H9 (cell line): ENCODE results near the gene HEXA. TPM values are rescaled to one million over a fixed set of nuclear protein-coding genes. Genes with fewer than 3 reads are reported as not detected.

Source experiments
- DNase-seq: peaks from one replicate; pipeline ENCODE4 v3.0.0-alpha.2; 2017
- H2AFZ ChIP-seq: one replicate; pipeline ENCODE4 v1.6.1; 2013; ENCODE audit warnings: mild to moderate bottlenecking, low read length, control low read depth, moderate library complexity
- H2AK5ac ChIP-seq: 2 replicates; pipeline ENCODE4 v1.6.1; 2013; ENCODE audit warnings: low read length, control low read depth, mixed read lengths; ENCODE audit not compliant: insufficient read length
- H2BK120ac ChIP-seq: one replicate; pipeline ENCODE4 v1.6.1; 2013; ENCODE audit warnings: low read depth, mild to moderate bottlenecking, low read length, control low read depth, inconsistent platforms; ENCODE audit not compliant: poor library complexity, severe bottlenecking
- H2BK12ac ChIP-seq: 2 replicates; pipeline ENCODE4 v1.6.1; 2013; ENCODE audit warnings: low read length, control low read depth, mixed read lengths, low read depth; ENCODE audit not compliant: insufficient read length
- H2BK15ac ChIP-seq: 2 replicates; pipeline ENCODE4 v1.6.1; 2013; ENCODE audit warnings: low read depth, low read length, control low read depth
- H2BK20ac ChIP-seq: one replicate; pipeline ENCODE4 v1.6.1; 2013; ENCODE audit warnings: low read depth, mild to moderate bottlenecking, low read length, control low read depth, inconsistent platforms; ENCODE audit not compliant: poor library complexity, severe bottlenecking
- H2BK5ac ChIP-seq: 2 replicates; pipeline ENCODE4 v1.6.1; 2013; ENCODE audit warnings: low read length, control low read depth, mixed read lengths; ENCODE audit not compliant: insufficient read length
- H3K14ac ChIP-seq: 2 replicates; pipeline ENCODE4 v1.6.1; 2013; ENCODE audit warnings: low read length, control low read depth; ENCODE audit not compliant: insufficient read depth
- H3K18ac ChIP-seq: 2 replicates; pipeline ENCODE4 v1.6.1; 2013; ENCODE audit warnings: low read depth, mild to moderate bottlenecking, mixed read lengths, low read length, control low read depth; ENCODE audit not compliant: insufficient read length
- H3K23ac ChIP-seq: 2 replicates; pipeline ENCODE4 v1.6.1; 2013; ENCODE audit warnings: low read length, control low read depth, mixed read lengths, low read depth; ENCODE audit not compliant: insufficient read length
- H3K23me2 ChIP-seq: 2 replicates; pipeline ENCODE4 v1.6.1; 2013; ENCODE audit warnings: low read depth, mild to moderate bottlenecking, mixed read lengths, low read length, control low read depth; ENCODE audit not compliant: insufficient read length, poor library complexity, severe bottlenecking
- H3K27ac ChIP-seq: 2 replicates; pipeline ENCODE4 v1.5.1; 2013; ENCODE audit warnings: low read length, control low read depth, mixed read lengths, low read depth; ENCODE audit not compliant: insufficient read length
- H3K27me3 ChIP-seq: 2 replicates; pipeline ENCODE4 v1.6.1; 2013; ENCODE audit warnings: low read length, control low read depth, inconsistent platforms; ENCODE audit not compliant: insufficient read depth
- H3K4ac ChIP-seq: 2 replicates; pipeline ENCODE4 v1.6.1; 2013; ENCODE audit warnings: low read depth, mild to moderate bottlenecking, control low read depth, inconsistent platforms, low read length, moderate library complexity
- H3K4me1 ChIP-seq: 2 replicates; pipeline ENCODE4 v1.6.1; 2013; ENCODE audit warnings: low read length, control low read depth, inconsistent platforms; ENCODE audit not compliant: insufficient read depth
- H3K4me2 ChIP-seq: 2 replicates; pipeline ENCODE4 v1.6.1; 2013; ENCODE audit warnings: low read length, control low read depth, mixed read lengths; ENCODE audit not compliant: insufficient read length, insufficient read depth
- H3K56ac ChIP-seq: 2 replicates; pipeline ENCODE4 v1.6.1; 2013; ENCODE audit warnings: low read depth, mild to moderate bottlenecking, mixed read lengths, low read length, control low read depth; ENCODE audit not compliant: insufficient read length
- H3K79me1 ChIP-seq: 2 replicates; pipeline ENCODE4 v1.6.1; 2013; ENCODE audit warnings: low read depth, mild to moderate bottlenecking, moderate library complexity, low read length, control low read depth, inconsistent platforms; ENCODE audit not compliant: insufficient read depth, poor library complexity, severe bottlenecking
- H3K79me2 ChIP-seq: 2 replicates; pipeline ENCODE4 v1.6.1; 2013; ENCODE audit warnings: low read length, control low read depth, inconsistent platforms; ENCODE audit not compliant: insufficient read depth
- H3K9ac ChIP-seq: 2 replicates; pipeline ENCODE4 v1.6.1; 2013; ENCODE audit warnings: low read length, control low read depth, mixed read lengths; ENCODE audit not compliant: insufficient read length; ENCODE audit errors: extremely low read depth
- H3K9me3 ChIP-seq: one replicate; pipeline ENCODE4 v1.6.1; 2013; ENCODE audit warnings: low read depth, low read length, inconsistent platforms; ENCODE audit not compliant: control insufficient read depth
- H3T11ph ChIP-seq: one replicate; pipeline ENCODE4 v1.6.1; 2013; ENCODE audit warnings: mild to moderate bottlenecking, low read length, control low read depth, inconsistent platforms
- H4K20me1 ChIP-seq: one replicate; pipeline ENCODE4 v1.6.1; 2013; ENCODE audit not compliant: control insufficient read depth, insufficient read length, insufficient read depth
- H4K5ac ChIP-seq: 2 replicates; pipeline ENCODE4 v1.6.1; 2013; ENCODE audit warnings: low read depth, mild to moderate bottlenecking, mixed read lengths, low read length, control low read depth; ENCODE audit not compliant: insufficient read length
- H4K8ac ChIP-seq: replicated peaks from 2 replicates; pipeline ENCODE4 v1.6.1; 2013; ENCODE audit warnings: low read length, control low read depth, mixed read lengths, low read depth; ENCODE audit not compliant: insufficient read length
- H4K91ac ChIP-seq: 2 replicates; pipeline ENCODE4 v1.6.1; 2013; ENCODE audit warnings: low read depth, mild to moderate bottlenecking, moderate library complexity, mixed read lengths, low read length, control low read depth; ENCODE audit not compliant: insufficient read length
- H3K27ac Mint-ChIP-seq, 3 experiments: 2 replicates in 2 of 3; 3 replicates in 1 of 3; pipeline ENCODE4 v1.8.0; 2020 to 2021; ENCODE audit warnings: mixed read lengths in 3 of 3, mild to moderate bottlenecking in 1 of 3, moderate library complexity in 1 of 3
- H3K27me3 Mint-ChIP-seq: 2 replicates; pipeline ENCODE4 v1.8.0; 2021; ENCODE audit warnings: low read depth, mild to moderate bottlenecking, moderate library complexity, mixed read lengths
- H3K36me3 Mint-ChIP-seq, 3 experiments: 2 replicates in 2 of 3; 3 replicates in 1 of 3; pipeline ENCODE4 v1.8.0; 2020 to 2021; ENCODE audit warnings: low read depth in 3 of 3, mixed read lengths in 3 of 3; ENCODE audit not compliant: insufficient read depth in 1 of 3
- H3K4me1 Mint-ChIP-seq, 2 experiments: 2 replicates each; pipeline ENCODE4 v1.8.0; 2020; ENCODE audit warnings: mixed read lengths in 2 of 2
- H3K4me3 Mint-ChIP-seq, 2 experiments: 2 replicates in 1 of 2; 3 replicates in 1 of 2; pipeline ENCODE4 v1.8.0; 2020 to 2021; ENCODE audit warnings: mild to moderate bottlenecking in 2 of 2, mixed read lengths in 2 of 2, moderate library complexity in 1 of 2
- H3K9me3 Mint-ChIP-seq, 2 experiments: 2 replicates in 1 of 2; 3 replicates in 1 of 2; pipeline ENCODE4 v1.8.0; 2020; ENCODE audit warnings: mild to moderate bottlenecking in 2 of 2, mixed read lengths in 2 of 2, moderate library complexity in 1 of 2
- CTCF ChIP-seq: fragments of 200-600 bp; sonication (generic); conservative IDR thresholded peaks from 3 replicates; pipeline ENCODE4 v1.8.0; 2021; ENCODE audit warnings: antibody characterized with exemption, mild to moderate bottlenecking
- WGBS: extraction: QIAGEN DNeasy Blood & Tissue Kit; methylation state at CpG from one replicate; pipeline ENCODE4 v1.1.7; 2013; ENCODE audit warnings: missing lambda C conversion rate, low lambda C conversion rate, mixed read lengths; ENCODE audit not compliant: insufficient read length; ENCODE audit errors: extremely low coverage; 5-methylcytosine and 5-hydroxymethylcytosine counted together
- total RNA-seq: library from RNA; stranded (reverse); gene quantifications from 2 replicates; pipeline ENCODE4 v1.2.1, GENCODE V29; 2021

The HEXA gene
- total RNA-seq, 1 experiment from 2014 or later: 54.7 TPM

GRCh38 chr15:72338148-72338547, 37.7 kb downstream of the HEXA start:
- H3K14ac ChIP-seq: no peak overlapping the region
- no peak overlapping the region for H2AFZ ChIP-seq
- no peak overlapping the region for H3K27ac ChIP-seq
- H3K27me3 Mint-ChIP-seq: no peaks in the 10 kb centered on the region
- H3K23me2 ChIP-seq: no peaks in the 10 kb centered on the region
- no peaks in the 10 kb centered on the region for H3K36me3 Mint-ChIP-seq
- no peak overlapping the region for H3K18ac ChIP-seq
- H3K79me2 ChIP-seq: no peaks in the 10 kb centered on the region
- H3K4ac ChIP-seq: no peak overlapping the region
- H2AK5ac ChIP-seq: no peak overlapping the region
- H4K91ac ChIP-seq: no peak overlapping the region
- H3K9me3 ChIP-seq: no peaks in the 10 kb centered on the region
- H3K23ac ChIP-seq: no peak overlapping the region
- no peaks in the 10 kb centered on the region for H3K4me1 ChIP-seq
- H2BK120ac ChIP-seq: no peak overlapping the region
- no peaks in the 10 kb centered on the region for H4K20me1 ChIP-seq
- H3K79me1 ChIP-seq: no peaks in the 10 kb centered on the region
- no peak overlapping the region for H3K4me3 Mint-ChIP-seq
- H4K8ac ChIP-seq: no peak overlapping the region
- H2BK5ac ChIP-seq: no peak overlapping the region
- no peaks in the 10 kb centered on the region for H3K27me3 ChIP-seq
- H4K5ac ChIP-seq: no peak overlapping the region
- H3K27ac Mint-ChIP-seq: no peak overlapping the region
- H3K4me1 Mint-ChIP-seq: peaks cover 7 to 10% of the 10 kb centered on the region in 2 experiments
- TF ChIP-seq CTCF: no peak
- H3K9me3 Mint-ChIP-seq: no peaks in the 10 kb centered on the region
- no peak for DNase-seq
- H2BK15ac ChIP-seq: no peak overlapping the region
- no peak overlapping the region for H3K9ac ChIP-seq
- no peak overlapping the region for H3K56ac ChIP-seq
- no peak overlapping the region for H2BK20ac ChIP-seq
- WGBS: no CpG with 5 or more reads among the region's 2 CpGs
- no peak overlapping the region for H3K4me2 ChIP-seq
- H2BK12ac ChIP-seq: no peak overlapping the region
- H3T11ph ChIP-seq: no peak overlapping the region
